Endothelial cell of umbilical vein (primary cell): Measurements from ENCODE around the gene FJX1. TPM values are rescaled to one million over a fixed set of nuclear protein-coding genes. Genes with fewer than 3 reads are reported as not detected.

ENCODE experiments used
- BruUV-seq: library from RNA; stranded (reverse); fragments of 400-500 nt; replicated peaks from 2 replicates; lab custom pipeline; 2021; lab: Mats Ljungman, UMichigan
- CTCF ChIA-PET: fragments of 300-600, 350-600 bp; sonication (Branson Sonifier 250); formaldehyde crosslinking; loops from one replicate; lab custom pipeline; 2021; ENCODE audit warnings: antibody characterized with exemption, inconsistent platforms; lab: Charles Lee
- POLR2A ChIA-PET: fragments of 300-600, 350-600 bp; sonication (Branson Sonifier 250); formaldehyde crosslinking; loops from one replicate; lab custom pipeline; 2021; ENCODE audit warnings: antibody characterized with exemption, inconsistent platforms; lab: Charles Lee
- DNase-seq: peaks from one replicate; pipeline ENCODE4 v3.0.0-alpha.2; 2011; ENCODE audit warnings: low read depth, low spot score
- FAIRE-seq: peaks from 2 replicates; lab custom pipeline; 2011; peaks lifted over from hg19 to GRCh38; lab: Jason Lieb, UNC
- H2AFZ ChIP-seq: 2 replicates; pipeline ENCODE4 v1.6.0; 2012; ENCODE audit warnings: low read depth, low read length, control low read depth, inconsistent platforms
- H3K27ac ChIP-seq: 2 replicates; pipeline ENCODE4 v1.5.1; 2011; ENCODE audit warnings: low read depth, mild to moderate bottlenecking, control low read depth, low read length, moderate library complexity; ENCODE audit not compliant: insufficient read depth
- H3K27me3 ChIP-seq, 2 experiments: 2 replicates each; pipeline versions ENCODE4 v1.6.0 to v1.6.1; 2011; ENCODE audit warnings: low read length in 2 of 2, mixed read lengths in 1 of 2; ENCODE audit not compliant: control insufficient read depth in 2 of 2, insufficient read depth in 2 of 2
- H3K36me3 ChIP-seq, 2 experiments: 2 replicates in 1 of 2; 3 replicates in 1 of 2; pipeline ENCODE4 v1.5.1; 2011; ENCODE audit warnings: low read length in 2 of 2, mild to moderate bottlenecking in 1 of 2, moderate library complexity in 1 of 2; ENCODE audit not compliant: control insufficient read depth in 2 of 2, insufficient read depth in 2 of 2; ENCODE audit errors: extremely low read depth in 1 of 2
- H3K4me1 ChIP-seq: 3 replicates; pipeline ENCODE4 v1.5.1; 2011; ENCODE audit warnings: mild to moderate bottlenecking, low read length; ENCODE audit not compliant: control insufficient read depth, insufficient read depth; ENCODE audit errors: extremely low read depth
- H3K4me2 ChIP-seq: 2 replicates; pipeline ENCODE4 v1.6.1; 2011; ENCODE audit warnings: low read length, control low read depth, mixed read lengths; ENCODE audit not compliant: insufficient read depth
- H3K4me3 ChIP-seq, 3 experiments: fragments of 200-600 bp in 1 of 3; sonication (generic), shearing (Covaris generic) in 1 of 3; replicated peaks in 1 of 3; 2 replicates each; pipeline ENCODE4 v1.5.1; 2011 to 2016; ENCODE audit warnings: control low read depth in 3 of 3, low read length in 3 of 3, mild to moderate bottlenecking in 2 of 3, inconsistent platforms in 1 of 3, low read depth in 1 of 3, moderate library complexity in 1 of 3; ENCODE audit not compliant: insufficient read depth in 1 of 3
- H3K79me2 ChIP-seq: 2 replicates; pipeline ENCODE4 v1.6.0; 2012; ENCODE audit warnings: low read length, inconsistent platforms; ENCODE audit not compliant: control insufficient read depth, insufficient read depth
- H3K9ac ChIP-seq: replicated peaks from 2 replicates; pipeline ENCODE3; 2011; ENCODE audit warnings: low read length, control low read depth; ENCODE audit not compliant: insufficient read depth; ENCODE audit errors: extremely low read depth
- H3K9me1 ChIP-seq: replicated peaks from 3 replicates; pipeline ENCODE4 v1.6.0; 2011; ENCODE audit warnings: mild to moderate bottlenecking, low read length; ENCODE audit not compliant: control insufficient read depth, insufficient read depth; ENCODE audit errors: extremely low read depth
- H3K9me3 ChIP-seq: replicated peaks from 2 replicates; pipeline ENCODE4 v1.5.1; 2012; ENCODE audit warnings: low read length, inconsistent platforms; ENCODE audit not compliant: control insufficient read depth, insufficient read depth
- H4K20me1 ChIP-seq: replicated peaks from 2 replicates; pipeline ENCODE3; 2011; ENCODE audit warnings: mild to moderate bottlenecking, low read length; ENCODE audit not compliant: control insufficient read depth, insufficient read depth; ENCODE audit errors: extremely low read depth
- EZH2 ChIP-seq: IDR thresholded peaks from 2 replicates; pipeline ENCODE4 v1.6.1; 2012; ENCODE audit warnings: borderline replicate concordance, low read depth, mild to moderate bottlenecking, moderate library complexity, low read length, inconsistent platforms; ENCODE audit not compliant: severe bottlenecking
- FOS ChIP-seq: IDR thresholded peaks from 2 replicates; pipeline ENCODE4 v1.6.1; 2011; ENCODE audit warnings: mild to moderate bottlenecking, low read length, moderate library complexity, borderline replicate concordance; ENCODE audit not compliant: insufficient read depth
- GATA2 ChIP-seq: IDR thresholded peaks from 2 replicates; pipeline ENCODE4 v1.7.0; 2011; ENCODE audit warnings: low read depth, mild to moderate bottlenecking, moderate library complexity, mixed read lengths, low read length; ENCODE audit not compliant: insufficient read length, insufficient read depth
- JUN ChIP-seq: IDR thresholded peaks from 2 replicates; pipeline ENCODE4 v1.6.1; 2011; ENCODE audit warnings: borderline replicate concordance, low read depth; ENCODE audit not compliant: insufficient read length, insufficient read depth
- MAX ChIP-seq: IDR thresholded peaks from 2 replicates; pipeline ENCODE4 v1.6.1; 2011; ENCODE audit not compliant: insufficient read depth, insufficient read length
- MYC ChIP-seq: IDR thresholded peaks from one replicate; pipeline ENCODE4 v1.6.1; 2011; ENCODE audit warnings: mild to moderate bottlenecking, low read depth, low read length
- POLR2A ChIP-seq: IDR thresholded peaks from 2 replicates; pipeline ENCODE4 v1.6.1; 2012; ENCODE audit warnings: low read depth, mild to moderate bottlenecking, control low read depth, low read length
- POLR2AphosphoS5 ChIP-seq: IDR thresholded peaks from 2 replicates; pipeline ENCODE4 v1.6.1; 2012; ENCODE audit warnings: low read depth, mild to moderate bottlenecking, control low read depth, low read length, moderate library complexity; ENCODE audit not compliant: insufficient read depth
- dilution Hi-C: fragments of 300-500 bp; cut with MboI; formaldehyde crosslinking; loops from one replicate; pipeline ENCODE4 v1.15.0; 2019; ENCODE audit warnings: low sequenced_read_pairs; ENCODE audit not compliant: extremely low pct_ligation_motif_present
- intact Hi-C: fragments of 100-400 bp; cut with micrococcal nuclease; formaldehyde crosslinking; loops from one replicate; pipeline ENCODE4 v1.10.0; 2022
- polyA plus RNA-seq, 4 experiments: library from polyadenylated mRNA; depleted of rRNA in 3 of 4; stranded (reverse) in 3 of 4; unstranded in 1 of 4; fragments of >200 nt; gene quantifications; 2 replicates each; pipeline versions ENCODE4 v1.2.1 to v1.2.3, GENCODE V29; 2011 to 2012; ENCODE audit warnings: missing spikeins in 1 of 4
- total RNA-seq: library from RNA; stranded (reverse); gene quantifications from 2 replicates; pipeline ENCODE4 v1.2.3, GENCODE V29; 2021
- TF ChIP-seq, protein P1 (sequence below), 2 donors: IDR thresholded peaks; 1 replicate in 1 of 2; 2 replicates in 1 of 2; pipeline ENCODE4 v1.5.1; 2011; ENCODE audit warnings: low read length in 2 of 2, mild to moderate bottlenecking in 2 of 2, moderate library complexity in 2 of 2, control low read depth in 1 of 2, inconsistent platforms in 1 of 2, low read depth in 1 of 2; ENCODE audit not compliant: insufficient read depth in 1 of 2; ENCODE audit errors: extremely low read depth in 1 of 2

Gene FJX1
- total and polyA plus RNA-seq, 2 donors (not counting 3 experiments of a cell fraction or from before 2014, with no cell fraction given) = 9.2 to 26.6 TPM

DNA sequence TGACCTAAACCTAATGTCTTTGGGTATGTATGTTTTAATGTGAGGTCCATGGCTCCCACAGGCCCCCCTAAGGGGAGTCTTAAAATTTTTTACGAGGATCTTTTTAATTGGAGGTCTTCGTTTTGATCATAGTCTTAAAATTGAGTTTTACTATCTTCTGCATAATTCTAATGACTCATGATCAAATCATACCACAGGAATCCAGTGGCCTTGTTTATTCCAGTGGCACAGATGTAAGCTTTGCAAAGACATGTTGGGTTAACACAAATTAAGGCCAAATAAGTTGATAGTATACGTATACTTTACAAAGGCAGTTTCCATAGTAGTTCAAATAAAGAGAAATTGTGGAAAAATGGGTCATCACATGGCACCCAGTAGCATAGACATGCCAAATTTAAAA, 33.9 kb upstream of the FJX1 start:
- TF ChIP-seq MAX (no peak), FOS (peak; percentile 50)
- no peak overlapping the region for H3K4me2 ChIP-seq
- dilution Hi-C loops = no loop called here

GRCh38 chr11:35585416-35585815, 32.8 kb upstream of the FJX1 start:
- H3K36me3 ChIP-seq = no peaks in the 10 kb centered on the region
- no peaks in the 10 kb centered on the region for H4K20me1 ChIP-seq
- intact Hi-C loops (no loop called here), dilution Hi-C loops (no loop called here)
- FAIRE-seq = no peak
- DNase-seq = no peak
- no peak overlapping the region for H3K27ac ChIP-seq
- no peak overlapping the region for H2AFZ ChIP-seq
- H3K27me3 ChIP-seq = peaks cover 5 to 12% of the 10 kb centered on the region in 2 experiments
- no peak overlapping the region for H3K9ac ChIP-seq
- no peaks in the 10 kb centered on the region for H3K9me3 ChIP-seq
- no peak overlapping the region for H3K4me3 ChIP-seq
- TF ChIP-seq GATA2 (no peak), MYC (no peak), EZH2 (no peak), POLR2AphosphoS5 (no peak), MAX (no peak), JUN (no peak), POLR2A (no peak), FOS (no peak)
- TF ChIP-seq, protein P1, sequence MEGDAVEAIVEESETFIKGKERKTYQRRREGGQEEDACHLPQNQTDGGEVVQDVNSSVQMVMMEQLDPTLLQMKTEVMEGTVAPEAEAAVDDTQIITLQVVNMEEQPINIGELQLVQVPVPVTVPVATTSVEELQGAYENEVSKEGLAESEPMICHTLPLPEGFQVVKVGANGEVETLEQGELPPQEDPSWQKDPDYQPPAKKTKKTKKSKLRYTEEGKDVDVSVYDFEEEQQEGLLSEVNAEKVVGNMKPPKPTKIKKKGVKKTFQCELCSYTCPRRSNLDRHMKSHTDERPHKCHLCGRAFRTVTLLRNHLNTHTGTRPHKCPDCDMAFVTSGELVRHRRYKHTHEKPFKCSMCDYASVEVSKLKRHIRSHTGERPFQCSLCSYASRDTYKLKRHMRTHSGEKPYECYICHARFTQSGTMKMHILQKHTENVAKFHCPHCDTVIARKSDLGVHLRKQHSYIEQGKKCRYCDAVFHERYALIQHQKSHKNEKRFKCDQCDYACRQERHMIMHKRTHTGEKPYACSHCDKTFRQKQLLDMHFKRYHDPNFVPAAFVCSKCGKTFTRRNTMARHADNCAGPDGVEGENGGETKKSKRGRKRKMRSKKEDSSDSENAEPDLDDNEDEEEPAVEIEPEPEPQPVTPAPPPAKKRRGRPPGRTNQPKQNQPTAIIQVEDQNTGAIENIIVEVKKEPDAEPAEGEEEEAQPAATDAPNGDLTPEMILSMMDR (IDR thresholded peaks at IDR 0.05; ENCODE audit: extremely low read depth in 1 of 2, insufficient read depth in 1 of 2, low read depth in 1 of 2, low read length in 2 of 2) = no peak
- no peak overlapping the region for H3K4me2 ChIP-seq
- ChIA-PET CTCF (interaction anchor here (1.2 kb wide), 1 partner anchor 24 kb away, joined by 3 read pairs; no protein-coding TSS in a partner anchor), POLR2A (no interaction called here)
- H3K79me2 ChIP-seq = no peaks in the 10 kb centered on the region
- H3K9me1 ChIP-seq = no peaks in the 10 kb centered on the region
- no TSS peak for BruUV-seq
- no peaks in the 10 kb centered on the region for H3K4me1 ChIP-seq

More for the DNA sequence above, 33.9 kb upstream of the FJX1 start:
- no peak overlapping the region for H3K4me3 ChIP-seq
- FAIRE-seq (no peak), DNase-seq (no peak)
- no peak overlapping the region for H3K27ac ChIP-seq
- H3K79me2 ChIP-seq = no peaks in the 10 kb centered on the region
- H3K9ac ChIP-seq = no peak overlapping the region
- intact Hi-C loops = no loop called here
- POLR2A ChIA-PET = no interaction called here
- no peaks in the 10 kb centered on the region for H3K36me3 ChIP-seq
- no peaks in the 10 kb centered on the region for H3K9me3 ChIP-seq
- H2AFZ ChIP-seq = no peak overlapping the region
- H3K9me1 ChIP-seq = no peaks in the 10 kb centered on the region
- H3K27me3 ChIP-seq = peaks cover 5 to 12% of the 10 kb centered on the region in 2 experiments
- no peaks in the 10 kb centered on the region for H4K20me1 ChIP-seq
- no TSS peak for BruUV-seq
- CTCF ChIA-PET = interaction anchor here (0.8 kb wide), 1 partner anchor 238 kb away, joined by 3 read pairs; no protein-coding TSS in a partner anchor
- H3K4me1 ChIP-seq = peaks cover 6% of the 10 kb centered on the region
